A673 (cell line): ENCODE results near the gene MEA1. TPM values are rescaled to one million over a fixed set of nuclear protein-coding genes. Genes with fewer than 3 reads are reported as not detected.

Experiments used
- BruUV-seq: library from RNA; stranded (reverse); fragments of 400-500 nt; replicated peaks from 2 replicates; lab custom pipeline; 2021; lab: Mats Ljungman, UMichigan
- CTCF ChIA-PET: fragments of 300-600 bp; sonication (Branson Sonifier 250); formaldehyde crosslinking; loops from one replicate; lab custom pipeline; 2022; ENCODE audit warnings: antibody characterized with exemption; lab: Charles Lee
- POLR2A ChIA-PET: fragments of 300-600 bp; sonication (Branson Sonifier 250); formaldehyde crosslinking; loops from one replicate; lab custom pipeline; 2022; ENCODE audit warnings: antibody characterized with exemption; ENCODE audit not compliant: low non-redundant PET; lab: Charles Lee
- DNase-seq: peaks from one replicate; pipeline ENCODE4 v3.0.0-alpha.2; 2015; ENCODE audit warnings: low spot score
- H3K27ac ChIP-seq: fragments of 200-600 bp; sonication (generic); 2 replicates; pipeline ENCODE4 v1.5.1; 2016; ENCODE audit warnings: mixed run types, low read depth, mild to moderate bottlenecking, mixed read lengths, antibody characterized with exemption, low read length; ENCODE audit not compliant: poor library complexity, severe bottlenecking
- H3K27me3 ChIP-seq: fragments of 200-600 bp; sonication (generic); replicated peaks from 2 replicates; pipeline ENCODE4 v1.6.1; 2017; ENCODE audit warnings: mixed run types, low read depth, mild to moderate bottlenecking, mixed read lengths, antibody characterized with exemption, low read length; ENCODE audit not compliant: insufficient read depth, poor library complexity
- H3K36me3 ChIP-seq: fragments of 200-600 bp; sonication (generic); 2 replicates; pipeline ENCODE4 v1.6.1; 2016; ENCODE audit warnings: mixed run types, mild to moderate bottlenecking, mixed read lengths, antibody characterized with exemption, low read length; ENCODE audit not compliant: insufficient read depth, poor library complexity, severe bottlenecking
- H3K4me1 ChIP-seq: fragments of 200-600 bp; sonication (generic); 2 replicates; pipeline ENCODE4 v1.6.1; 2017; ENCODE audit warnings: mixed run types, mild to moderate bottlenecking, mixed read lengths, antibody characterized with exemption, low read length; ENCODE audit not compliant: insufficient read depth, poor library complexity, severe bottlenecking
- H3K4me3 ChIP-seq: fragments of 200-600 bp; sonication (generic); 2 replicates; pipeline ENCODE4 v1.5.1; 2016; ENCODE audit warnings: low read depth, mixed run types, mild to moderate bottlenecking, mixed read lengths, low read length; ENCODE audit not compliant: poor library complexity, severe bottlenecking
- H3K9me3 ChIP-seq: fragments of 200-600 bp; sonication (generic); 2 replicates; pipeline ENCODE4 v1.6.1; 2016; ENCODE audit warnings: mixed run types, low read depth, mild to moderate bottlenecking, mixed read lengths, antibody characterized with exemption, low read length; ENCODE audit not compliant: poor library complexity, severe bottlenecking
- CTCF ChIP-seq: fragments of 300-800, 200-600 bp; sonication (generic); conservative IDR thresholded peaks from 2 replicates; pipeline ENCODE4 v1.5.1; 2017; ENCODE audit warnings: low read depth, mild to moderate bottlenecking, antibody characterized with exemption, low read length, moderate library complexity, mixed read lengths
- EZH2 ChIP-seq: fragments of 200-600 bp; sonication (generic); IDR thresholded peaks from 2 replicates; pipeline ENCODE4 v1.6.1; 2017; ENCODE audit warnings: borderline replicate concordance, low read depth, mild to moderate bottlenecking, mixed read lengths, antibody characterized with exemption, low read length; ENCODE audit not compliant: poor library complexity, severe bottlenecking
- intact Hi-C: fragments of 100-400 bp; cut with micrococcal nuclease; formaldehyde crosslinking; loops from one replicate; pipeline ENCODE4 v1.10.0; 2022; ENCODE audit not compliant: unreplicated experiment
- total RNA-seq: library from RNA; stranded (reverse); gene quantifications from 2 replicates; pipeline ENCODE4 v1.2.3, GENCODE V29; 2021

Gene MEA1
- total RNA-seq, 1 experiment from 2014 or later = 125 TPM

GRCh38 chr6:43016176-43016942, 2.6 kb upstream of the MEA1 start:
- no peak overlapping the region for H3K4me3 ChIP-seq
- H3K9me3 ChIP-seq = no peaks in the 10 kb centered on the region
- no peaks in the 10 kb centered on the region for H3K27me3 ChIP-seq
- peak overlapping the region; percentile 22 for H3K27ac ChIP-seq
- TF ChIP-seq EZH2 (no peak), CTCF (no peak)
- no TSS peak for BruUV-seq
- peaks cover 15% of the 10 kb centered on the region for H3K4me1 ChIP-seq
- DNase-seq = no peak
- CTCF ChIA-PET = no interaction called here
- peaks cover 42% of the 10 kb centered on the region for H3K36me3 ChIP-seq
- intact Hi-C loops = no loop called here
- POLR2A ChIA-PET = no interaction called here

- ChIA-PET CTCF (interaction anchor here (0.6 to 1.5 kb wide), 4 partner anchors 35 to 150 kb away, joined by 4 to 8 read pairs (median 5); partner anchors contain the start of genes PEX6 and PTK7), POLR2A (interaction anchor here (0.6 to 1.2 kb wide), 2 partner anchors 30 to 85 kb away, joined by 3 to 5 read pairs; partner anchors contain the start of genes CNPY3 and PPP2R5D)
- peaks cover 57% of the 10 kb centered on the region for H3K36me3 ChIP-seq
- H3K4me1 ChIP-seq = peaks cover 7% of the 10 kb centered on the region
- peak overlapping the region; percentile 63 for H3K27ac ChIP-seq
- TF ChIP-seq EZH2 (no peak), CTCF (no peak)
- peak overlapping the region; percentile 82 for H3K4me3 ChIP-seq
- peak; percentile 23 for DNase-seq
- BruUV-seq = no TSS peak
- intact Hi-C loops = loop anchor here (5.0 kb wide), 1 partner anchor 112 kb away; no protein-coding TSS in a partner anchor
- no peaks in the 10 kb centered on the region for H3K9me3 ChIP-seq
- H3K27me3 ChIP-seq = no peaks in the 10 kb centered on the region
These were observed 726 bp upstream of the MEA1 start for GRCh38 chr6:43014434-43014909.

GRCh38 chr6:43013097-43013842, 476 bp downstream of the MEA1 start:
- CTCF ChIA-PET = interaction anchor here (1.2 to 1.5 kb wide), 2 partner anchors 63 to 131 kb away, joined by 5 to 8 read pairs; partner anchors contain the start of gene PTK7
- no peaks in the 10 kb centered on the region for H3K9me3 ChIP-seq
- POLR2A ChIA-PET = interaction anchor here (1.2 kb wide), 1 partner anchor 84 kb away, joined by 5 read pairs; the partner anchor contains the start of gene CNPY3
- H3K4me3 ChIP-seq = peak overlapping the region; percentile 82
- no peaks in the 10 kb centered on the region for H3K27me3 ChIP-seq
- peaks cover 7% of the 10 kb centered on the region for H3K4me1 ChIP-seq
- H3K27ac ChIP-seq = peak overlapping the region; percentile 79
- BruUV-seq = no TSS peak
- no peak for DNase-seq
- TF ChIP-seq EZH2 (no peak), CTCF (no peak)
- H3K36me3 ChIP-seq = peaks cover 60% of the 10 kb centered on the region
- intact Hi-C loops = loop anchor here (5.0 kb wide), 1 partner anchor 111 kb away; no protein-coding TSS in a partner anchor
